HEK293 (cell line): ENCODE data around the gene TEX14.

Experiments
- CTCF ChIA-PET: fragments of 350-600 bp; formaldehyde crosslinking; extraction: SDS; loops from one replicate; lab custom pipeline; 2021; ENCODE audit warnings: antibody characterized with exemption; lab: Yijun Ruan, JAX
- POLR2A ChIA-PET: fragments of 300-600 bp; formaldehyde crosslinking; extraction: SDS; loops from one replicate; lab custom pipeline; 2020; ENCODE audit warnings: antibody characterized with exemption, inconsistent platforms; lab: Yijun Ruan, JAX
- H3K27ac ChIP-seq: fragments of 200-500 bp; sonication (Bioruptor generic); 2 replicates; pipeline ENCODE4 v1.5.1; 2014; ENCODE audit warnings: low read depth, low read length, control low read depth, inconsistent platforms; ENCODE audit errors: extremely low read depth
- H3K36me3 ChIP-seq, 2 experiments: fragments of 200-500 bp in 1 of 2; sonication (Bioruptor generic) in 1 of 2; 1 replicate in 1 of 2; 2 replicates in 1 of 2; pipeline ENCODE4 v1.5.1; 2014 to 2017; ENCODE audit warnings: inconsistent platforms in 2 of 2, low read length in 2 of 2; ENCODE audit not compliant: control insufficient read depth in 2 of 2, insufficient read depth in 1 of 2
- H3K4me1 ChIP-seq: fragments of 200-500 bp; sonication (Bioruptor generic); 2 replicates; pipeline ENCODE4 v1.5.1; 2014; ENCODE audit warnings: mild to moderate bottlenecking, low read length, inconsistent platforms; ENCODE audit not compliant: control insufficient read depth, insufficient read depth
- H3K4me3 ChIP-seq: 2 replicates; pipeline ENCODE4 v1.5.1; 2011; ENCODE audit warnings: low read depth, mild to moderate bottlenecking, control low read depth, low read length, moderate library complexity
- H3K9me3 ChIP-seq: fragments of 200-500 bp; sonication (Bioruptor generic); 2 replicates; pipeline ENCODE4 v1.5.1; 2014; ENCODE audit warnings: low read depth, low read length, inconsistent platforms; ENCODE audit not compliant: control insufficient read depth, insufficient read depth
- GLI2 ChIP-seq: fragments of 450-650 bp; formaldehyde crosslinking; IDR thresholded peaks from 2 replicates; pipeline ENCODE4; 2017; ENCODE audit warnings: missing biosample characterization, missing genetic modification characterization, low read depth, borderline replicate concordance
- GLIS1 ChIP-seq: fragments of 450-650 bp; formaldehyde crosslinking; IDR thresholded peaks from 2 replicates; pipeline ENCODE4 v1.5.1; 2016; ENCODE audit warnings: missing biosample characterization, missing genetic modification characterization
- KLF7 ChIP-seq: fragments of 450-650 bp; formaldehyde crosslinking; IDR thresholded peaks from 2 replicates; pipeline ENCODE4 v1.5.1; 2016; ENCODE audit warnings: missing biosample characterization, missing genetic modification characterization, borderline replicate concordance
- SCRT1 ChIP-seq: fragments of 450-650 bp; formaldehyde crosslinking; IDR thresholded peaks from 2 replicates; pipeline ENCODE4 v1.5.1; 2016; ENCODE audit warnings: missing biosample characterization, missing genetic modification characterization, borderline replicate concordance
- SP7 ChIP-seq: fragments of 450-650 bp; formaldehyde crosslinking; IDR thresholded peaks from 2 replicates; pipeline ENCODE4 v1.5.1; 2016; ENCODE audit warnings: missing biosample characterization, missing genetic modification characterization
- TRIM28 ChIP-seq: IDR thresholded peaks from 2 replicates; pipeline ENCODE4 v1.6.1; 2011; ENCODE audit warnings: low read length, control low read depth, borderline replicate concordance
- ZNF169 ChIP-seq: fragments of 450-650 bp; formaldehyde crosslinking; IDR thresholded peaks from 2 replicates; pipeline ENCODE4 v1.5.1; 2016; ENCODE audit warnings: missing biosample characterization, missing genetic modification characterization
- ZNF211 ChIP-seq: fragments of 450-650 bp; formaldehyde crosslinking; IDR thresholded peaks from 2 replicates; pipeline ENCODE4 v1.5.1; 2016; ENCODE audit warnings: low read depth, missing biosample characterization, missing genetic modification characterization
- ZNF214 ChIP-seq: fragments of 450-650 bp; formaldehyde crosslinking; IDR thresholded peaks from 2 replicates; pipeline ENCODE4 v1.5.1; 2017; ENCODE audit warnings: missing biosample characterization, mild to moderate bottlenecking, missing genetic modification characterization, borderline replicate concordance
- ZNF266 ChIP-seq: fragments of 450-650 bp; formaldehyde crosslinking; IDR thresholded peaks from 2 replicates; pipeline ENCODE4 v1.5.1; 2016; ENCODE audit warnings: missing biosample characterization, missing genetic modification characterization, low read depth
- ZNF292 ChIP-seq: fragments of 450-650 bp; formaldehyde crosslinking; IDR thresholded peaks from 2 replicates; pipeline ENCODE4 v1.5.1; 2016; ENCODE audit warnings: low read depth, missing biosample characterization, missing genetic modification characterization, borderline replicate concordance
- ZNF311 ChIP-seq: fragments of 450-650 bp; formaldehyde crosslinking; IDR thresholded peaks from 2 replicates; pipeline ENCODE4 v1.5.1; 2017; ENCODE audit warnings: missing biosample characterization, missing genetic modification characterization, borderline replicate concordance
- ZNF48 ChIP-seq: fragments of 450-650 bp; formaldehyde crosslinking; IDR thresholded peaks from 2 replicates; pipeline ENCODE4 v1.5.1; 2016; ENCODE audit warnings: missing biosample characterization, missing genetic modification characterization
- ZNF560 ChIP-seq: fragments of 450-650 bp; formaldehyde crosslinking; IDR thresholded peaks from 2 replicates; pipeline ENCODE4 v1.5.1; 2017; ENCODE audit warnings: missing biosample characterization, missing genetic modification characterization, borderline replicate concordance
- ZNF843 ChIP-seq: fragments of 450-650 bp; formaldehyde crosslinking; IDR thresholded peaks from 2 replicates; pipeline ENCODE4 v1.5.1; 2016; ENCODE audit warnings: missing biosample characterization, missing genetic modification characterization
- TF ChIP-seq, protein P1 (sequence below): fragments of 450-650 bp; formaldehyde crosslinking; IDR thresholded peaks from 2 replicates; pipeline ENCODE4 v1.5.1; 2016; ENCODE audit warnings: missing biosample characterization, missing genetic modification characterization
- TF ChIP-seq, protein P2 (sequence below): fragments of 450-650 bp; formaldehyde crosslinking; IDR thresholded peaks from 2 replicates; pipeline ENCODE4 v1.5.1; 2016; ENCODE audit warnings: missing biosample characterization, missing genetic modification characterization

The TEX14 gene

DNA sequence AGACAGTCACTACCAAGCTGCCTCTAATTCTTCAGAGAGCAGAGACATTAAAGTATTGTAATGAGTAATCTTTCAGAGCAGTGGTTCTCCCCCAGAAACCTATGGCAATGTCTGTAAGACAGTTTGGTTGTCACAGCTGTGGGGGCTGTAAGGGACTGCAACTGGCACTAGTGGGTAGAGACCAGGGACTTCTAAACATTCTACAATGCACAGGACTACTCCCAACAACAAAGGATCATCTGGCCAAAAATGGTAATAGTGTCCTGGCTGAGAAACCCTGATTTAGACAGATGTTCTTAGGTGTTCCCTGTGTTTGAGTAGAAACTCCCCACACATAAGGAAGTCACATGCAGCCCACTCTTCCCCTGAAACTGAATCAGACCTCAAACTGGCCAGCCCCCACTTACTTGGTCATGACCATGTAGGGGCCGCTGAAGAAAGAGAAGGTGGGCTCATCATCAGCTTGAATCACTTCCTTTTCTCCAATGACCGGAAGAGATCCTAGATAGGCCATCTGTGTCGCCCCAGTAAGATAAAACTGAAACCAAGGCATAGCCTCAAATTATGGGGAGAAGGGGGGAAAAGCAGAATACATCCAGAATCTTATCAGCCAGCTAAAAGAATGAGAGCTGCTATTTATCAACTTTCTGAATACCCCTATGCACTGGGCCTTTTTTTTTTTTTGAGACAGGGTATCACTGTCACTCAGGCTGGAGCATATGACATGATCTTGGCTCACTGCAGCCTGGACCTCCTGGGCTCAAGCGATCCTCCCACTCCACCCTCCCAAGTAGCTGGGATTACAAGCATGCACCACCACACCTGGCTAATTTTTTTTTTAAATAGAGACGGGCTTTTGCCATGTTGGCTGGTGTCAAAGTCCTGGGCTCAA, 75.8 kb downstream of the TEX14 start:
- Histone ChIP-seq H3K36me3 (no peaks in the 10 kb centered on the region), H3K4me1 (no peaks in the 10 kb centered on the region), H3K27ac (no peak overlapping the region), H3K9me3 (no peaks in the 10 kb centered on the region), H3K4me3 (no peak overlapping the region)
- POLR2A ChIA-PET: interaction anchor here (0.6 to 1.2 kb wide), 2 partner anchors 15 to 16 kb away, joined by 3 to 5 read pairs; no protein-coding TSS in a partner anchor
- TF ChIP-seq GLIS1 (tag by site-specific recombination): 0 out of 2 replicates have a peak, but pooled peaks have one; percentile 7
- TF ChIP-seq, protein P1, sequence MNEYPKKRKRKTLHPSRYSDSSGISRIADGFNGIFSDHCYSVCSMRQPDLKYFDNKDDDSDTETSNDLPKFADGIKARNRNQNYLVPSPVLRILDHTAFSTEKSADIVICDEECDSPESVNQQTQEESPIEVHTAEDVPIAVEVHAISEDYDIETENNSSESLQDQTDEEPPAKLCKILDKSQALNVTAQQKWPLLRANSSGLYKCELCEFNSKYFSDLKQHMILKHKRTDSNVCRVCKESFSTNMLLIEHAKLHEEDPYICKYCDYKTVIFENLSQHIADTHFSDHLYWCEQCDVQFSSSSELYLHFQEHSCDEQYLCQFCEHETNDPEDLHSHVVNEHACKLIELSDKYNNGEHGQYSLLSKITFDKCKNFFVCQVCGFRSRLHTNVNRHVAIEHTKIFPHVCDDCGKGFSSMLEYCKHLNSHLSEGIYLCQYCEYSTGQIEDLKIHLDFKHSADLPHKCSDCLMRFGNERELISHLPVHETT (tag by site-specific recombination): no peak
- CTCF ChIA-PET: interaction anchor here (0.6 to 1.5 kb wide), 5 partner anchors 24 to 943 kb away, joined by 3 to 5 read pairs (median 4); no protein-coding TSS in a partner anchor

DNA sequence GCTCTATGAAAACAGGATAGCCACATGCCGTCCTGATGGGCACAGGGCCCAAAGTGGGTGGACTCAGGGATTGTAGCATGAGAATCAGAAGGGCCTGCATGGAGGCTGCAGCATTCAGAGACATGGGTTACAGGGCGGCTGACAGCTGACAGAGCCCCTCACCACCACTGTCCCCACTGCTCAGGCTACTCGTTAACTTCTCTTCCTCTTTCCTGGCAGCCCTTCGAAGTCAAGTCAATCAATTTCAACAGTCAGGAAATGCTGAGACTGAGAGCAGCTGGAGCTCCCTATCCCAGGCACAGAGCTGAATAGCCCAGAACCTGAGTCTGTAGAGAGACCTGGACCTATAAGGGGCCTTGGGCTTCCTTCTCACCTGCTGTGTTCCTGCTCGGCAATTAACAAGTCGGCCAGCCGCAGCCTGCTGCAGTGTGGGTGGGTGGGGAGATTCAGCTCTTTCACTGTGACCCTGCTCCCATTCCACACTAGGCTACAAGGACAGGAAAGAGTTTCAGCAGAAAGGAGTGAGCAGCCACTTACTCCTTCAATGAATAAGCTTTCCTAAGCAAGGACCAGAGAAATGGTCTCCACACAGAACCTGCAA, 76.9 kb downstream of the TEX14 start:
- no peak for TF ChIP-seq SCRT1 (tag by site-specific recombination)
- TF ChIP-seq ZNF843: no peak
- TF ChIP-seq, protein P2, sequence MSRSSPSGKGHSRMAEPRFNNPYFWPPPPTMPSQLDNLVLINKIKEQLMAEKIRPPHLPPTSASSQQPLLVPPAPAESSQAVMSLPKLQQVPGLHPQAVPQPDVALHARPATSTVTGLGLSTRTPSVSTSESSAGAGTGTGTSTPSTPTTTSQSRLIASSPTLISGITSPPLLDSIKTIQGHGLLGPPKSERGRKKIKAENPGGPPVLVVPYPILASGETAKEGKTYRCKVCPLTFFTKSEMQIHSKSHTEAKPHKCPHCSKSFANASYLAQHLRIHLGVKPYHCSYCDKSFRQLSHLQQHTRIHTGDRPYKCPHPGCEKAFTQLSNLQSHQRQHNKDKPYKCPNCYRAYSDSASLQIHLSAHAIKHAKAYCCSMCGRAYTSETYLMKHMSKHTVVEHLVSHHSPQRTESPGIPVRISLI: no peak
- CTCF ChIA-PET: interaction anchor here (0.5 to 1.5 kb wide), 3 partner anchors 26 to 36 kb away, joined by 3 to 4 read pairs (median 3); no protein-coding TSS in a partner anchor
- no peak overlapping the region for H3K4me3 ChIP-seq
- H3K36me3 ChIP-seq: no peaks in the 10 kb centered on the region
- H3K4me1 ChIP-seq: no peaks in the 10 kb centered on the region
- POLR2A ChIA-PET: interaction anchor here (0.6 to 0.8 kb wide), 2 partner anchors 14 to 16 kb away, joined by 3 read pairs; no protein-coding TSS in a partner anchor
- H3K9me3 ChIP-seq: no peaks in the 10 kb centered on the region
- no peak overlapping the region for H3K27ac ChIP-seq

DNA sequence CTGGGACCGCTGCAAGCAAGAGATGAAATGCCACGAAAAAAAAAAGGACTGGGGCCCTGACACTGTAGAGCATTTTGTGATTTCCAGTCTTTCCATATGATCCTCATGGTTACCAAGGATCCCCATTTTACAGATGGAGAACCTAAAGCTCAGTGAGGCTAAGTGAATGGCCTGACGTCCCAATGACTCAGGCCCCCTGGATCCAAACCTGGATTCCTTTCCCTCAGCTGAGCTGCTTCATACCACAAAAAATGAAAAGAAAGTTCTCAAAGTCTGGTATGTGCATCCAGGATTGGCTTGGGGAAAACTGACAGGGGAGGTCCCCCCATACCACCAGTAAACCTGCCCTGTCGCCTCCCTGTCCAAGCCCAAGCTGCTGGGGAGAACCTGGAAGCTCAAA, 80.5 kb downstream of the TEX14 start:
- H3K27ac ChIP-seq: no peak overlapping the region
- no peaks in the 10 kb centered on the region for H3K4me1 ChIP-seq
- TF ChIP-seq TRIM28 (no peak), ZNF266 (no peak), ZNF211 (tag by site-specific recombination) (no peak), SP7 (tag by site-specific recombination) (no peak), ZNF214 (tag by site-specific recombination) (no peak), ZNF169 (tag by site-specific recombination) (no peak), ZNF311 (tag by site-specific recombination) (no peak), ZNF48 (tag by site-specific recombination) (no peak), ZNF292 (tag by site-specific recombination) (no peak), GLI2 (tag by site-specific recombination) (no peak), KLF7 (tag by site-specific recombination) (no peak), ZNF560 (tag by site-specific recombination) (no peak)
- ChIA-PET POLR2A (interaction anchor here (1.0 kb wide), 1 partner anchor 20 kb away, joined by 5 read pairs; no protein-coding TSS in a partner anchor), CTCF (interaction anchor here (0.7 to 1.5 kb wide), 3 partner anchors 13 to 41 kb away, joined by 3 to 12 read pairs (median 4); no protein-coding TSS in a partner anchor)
- H3K36me3 ChIP-seq: no peaks in the 10 kb centered on the region
- no peaks in the 10 kb centered on the region for H3K9me3 ChIP-seq
- no peak overlapping the region for H3K4me3 ChIP-seq
